ENCODE data around the gene WWC2. TPM values are rescaled to one million over a fixed set of nuclear protein-coding genes. Genes with fewer than 3 reads are reported as not detected.

The WWC2 gene
- total RNA-seq, 4 donors from 2014 or later: 11.2 to 14.7 (median 12.4) TPM

DNA sequence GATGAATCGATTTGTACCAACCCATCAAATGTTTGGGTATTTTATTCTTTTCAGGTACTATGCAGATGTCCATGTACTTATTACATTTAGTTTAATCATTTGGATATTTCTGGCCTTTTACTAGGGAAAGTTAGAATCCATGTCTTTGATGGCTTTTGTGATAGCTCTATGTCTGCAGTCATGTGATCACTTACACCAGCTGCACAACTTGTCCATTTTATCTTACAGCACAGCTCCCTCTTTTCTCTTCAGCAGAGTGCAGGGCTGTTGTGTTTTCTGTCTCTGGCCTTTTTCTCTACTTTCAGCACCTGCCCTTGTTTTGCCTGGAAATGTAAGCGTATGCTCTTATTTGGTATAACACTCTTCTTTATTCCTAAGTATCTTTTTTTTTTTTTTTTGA is 30.6 kb downstream of the WWC2 start:
- intact Hi-C loops (cut with DNase I; ENCODE audit: low total_unique reads): no loop called here
- no peak overlapping the region for H3K4me3 ChIP-seq (ENCODE audit: low read depth, poor library complexity, severe bottlenecking)
- TF ChIP-seq, protein P1, sequence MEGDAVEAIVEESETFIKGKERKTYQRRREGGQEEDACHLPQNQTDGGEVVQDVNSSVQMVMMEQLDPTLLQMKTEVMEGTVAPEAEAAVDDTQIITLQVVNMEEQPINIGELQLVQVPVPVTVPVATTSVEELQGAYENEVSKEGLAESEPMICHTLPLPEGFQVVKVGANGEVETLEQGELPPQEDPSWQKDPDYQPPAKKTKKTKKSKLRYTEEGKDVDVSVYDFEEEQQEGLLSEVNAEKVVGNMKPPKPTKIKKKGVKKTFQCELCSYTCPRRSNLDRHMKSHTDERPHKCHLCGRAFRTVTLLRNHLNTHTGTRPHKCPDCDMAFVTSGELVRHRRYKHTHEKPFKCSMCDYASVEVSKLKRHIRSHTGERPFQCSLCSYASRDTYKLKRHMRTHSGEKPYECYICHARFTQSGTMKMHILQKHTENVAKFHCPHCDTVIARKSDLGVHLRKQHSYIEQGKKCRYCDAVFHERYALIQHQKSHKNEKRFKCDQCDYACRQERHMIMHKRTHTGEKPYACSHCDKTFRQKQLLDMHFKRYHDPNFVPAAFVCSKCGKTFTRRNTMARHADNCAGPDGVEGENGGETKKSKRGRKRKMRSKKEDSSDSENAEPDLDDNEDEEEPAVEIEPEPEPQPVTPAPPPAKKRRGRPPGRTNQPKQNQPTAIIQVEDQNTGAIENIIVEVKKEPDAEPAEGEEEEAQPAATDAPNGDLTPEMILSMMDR (IDR thresholded peaks at IDR 0.05): no peak
- no peak for TF ChIP-seq POLR2A (IDR thresholded peaks at IDR 0.05)
- 95% methylated on average over 2 of the region's 2 CpGs for WGBS, 2 donors
- DNase-seq (ENCODE audit: low spot score in 2 of 2): no peak

- intact Hi-C loops (cut with DNase I; ENCODE audit: low total_unique reads): no loop called here
- no peak for DNase-seq (ENCODE audit: low spot score in 2 of 2)
- H3K4me3 ChIP-seq (ENCODE audit: low read depth, poor library complexity, severe bottlenecking): no peak overlapping the region
- WGBS, 2 donors: 67 to 71% methylated on average over 7 of the region's 7 CpGs
- TF ChIP-seq, protein P1 (IDR thresholded peaks at IDR 0.05): no peak
- no peak for TF ChIP-seq POLR2A (IDR thresholded peaks at IDR 0.05)
Observed at GRCh38 chr4:183130328-183131155, 31.5 kb downstream of the WWC2 start.

- TF ChIP-seq, protein P1 (IDR thresholded peaks at IDR 0.05): no peak
- intact Hi-C loops (cut with DNase I; ENCODE audit: low total_unique reads): no loop called here
- H3K4me3 ChIP-seq (ENCODE audit: low read depth, poor library complexity, severe bottlenecking): no peak overlapping the region
- DNase-seq (ENCODE audit: low spot score in 2 of 2): no peak
- WGBS, 2 donors: 80 to 91% methylated on average over 2 of the region's 2 CpGs
Observed at GRCh38 chr4:183132081-183132480, 33.0 kb downstream of the WWC2 start.

DNA sequence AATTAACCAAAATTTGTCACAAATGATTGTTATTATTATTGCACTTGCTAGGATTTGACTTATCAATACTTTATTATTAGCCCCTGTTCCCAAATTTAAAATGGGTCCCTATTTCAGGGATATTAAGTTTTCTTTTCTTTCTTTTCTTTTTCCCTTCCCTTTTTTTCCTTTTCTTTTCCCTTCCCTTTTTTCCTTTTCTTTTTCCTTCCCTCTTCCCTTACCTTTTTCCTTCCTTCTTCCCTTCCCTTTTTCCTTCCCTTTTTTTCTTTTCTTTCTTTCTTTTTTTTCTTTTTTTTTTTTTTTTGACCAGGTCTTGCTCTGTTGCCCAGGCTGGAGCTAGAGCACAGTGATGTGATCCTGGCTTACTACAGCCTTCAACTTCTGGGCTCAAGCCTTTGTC is 33.8 kb downstream of the WWC2 start:
- intact Hi-C loops (cut with DNase I; ENCODE audit: low total_unique reads): no loop called here
- TF ChIP-seq, protein P1 (IDR thresholded peaks at IDR 0.05): no peak
- TF ChIP-seq POLR2A (IDR thresholded peaks at IDR 0.05): no peak
- H3K4me3 ChIP-seq (ENCODE audit: low read depth, poor library complexity, severe bottlenecking): no peak overlapping the region
- DNase-seq (ENCODE audit: low spot score in 2 of 2): no peak

GRCh38 chr4:183136855-183137254 is 37.8 kb downstream of the WWC2 start:
- no peak overlapping the region for H3K4me3 ChIP-seq (ENCODE audit: low read depth, poor library complexity, severe bottlenecking)
- TF ChIP-seq, protein P1 (IDR thresholded peaks at IDR 0.05): no peak
- TF ChIP-seq POLR2A (IDR thresholded peaks at IDR 0.05): no peak
- intact Hi-C loops (cut with DNase I; ENCODE audit: low total_unique reads): no loop called here
- no peak for DNase-seq (ENCODE audit: low spot score in 2 of 2)
- WGBS, 2 donors: 94 to 95% methylated on average over 3 of the region's 3 CpGs
